Endothelial cell of umbilical vein (primary cell): ENCODE data around the gene KCNMA1.

Experiments used
- CTCF ChIP-seq, 2 donors: IDR thresholded peaks; 1 replicate in 1 of 2; 2 replicates in 1 of 2; pipeline ENCODE4 v1.5.1; 2011; ENCODE audit warnings: low read length in 2 of 2, mild to moderate bottlenecking in 2 of 2, moderate library complexity in 2 of 2, control low read depth in 1 of 2, inconsistent platforms in 1 of 2, low read depth in 1 of 2; ENCODE audit not compliant: insufficient read depth in 1 of 2; ENCODE audit errors: extremely low read depth in 1 of 2
- EZH2 ChIP-seq: IDR thresholded peaks from 2 replicates; pipeline ENCODE4 v1.6.1; 2012; ENCODE audit warnings: borderline replicate concordance, low read depth, mild to moderate bottlenecking, moderate library complexity, low read length, inconsistent platforms; ENCODE audit not compliant: severe bottlenecking
- FOS ChIP-seq: IDR thresholded peaks from 2 replicates; pipeline ENCODE4 v1.6.1; 2011; ENCODE audit warnings: mild to moderate bottlenecking, low read length, moderate library complexity, borderline replicate concordance; ENCODE audit not compliant: insufficient read depth
- GATA2 ChIP-seq: IDR thresholded peaks from 2 replicates; pipeline ENCODE4 v1.7.0; 2011; ENCODE audit warnings: low read depth, mild to moderate bottlenecking, moderate library complexity, mixed read lengths, low read length; ENCODE audit not compliant: insufficient read length, insufficient read depth
- JUN ChIP-seq: IDR thresholded peaks from 2 replicates; pipeline ENCODE4 v1.6.1; 2011; ENCODE audit warnings: borderline replicate concordance, low read depth; ENCODE audit not compliant: insufficient read length, insufficient read depth
- MAX ChIP-seq: IDR thresholded peaks from 2 replicates; pipeline ENCODE4 v1.6.1; 2011; ENCODE audit not compliant: insufficient read depth, insufficient read length
- MYC ChIP-seq: IDR thresholded peaks from one replicate; pipeline ENCODE4 v1.6.1; 2011; ENCODE audit warnings: mild to moderate bottlenecking, low read depth, low read length
- POLR2A ChIP-seq: IDR thresholded peaks from 2 replicates; pipeline ENCODE4 v1.6.1; 2012; ENCODE audit warnings: low read depth, mild to moderate bottlenecking, control low read depth, low read length
- POLR2AphosphoS5 ChIP-seq: IDR thresholded peaks from 2 replicates; pipeline ENCODE4 v1.6.1; 2012; ENCODE audit warnings: low read depth, mild to moderate bottlenecking, control low read depth, low read length, moderate library complexity; ENCODE audit not compliant: insufficient read depth

GRCh38 chr10:77214799-77215198 is 422.8 kb downstream of the KCNMA1 start:
- TF ChIP-seq CTCF (IDR thresholded peaks at IDR 0.05; ENCODE audit: extremely low read depth in 1 of 2, insufficient read depth in 1 of 2, low read depth in 1 of 2, low read length in 2 of 2) (no peak), MAX (no peak), POLR2A (no peak), EZH2 (no peak), POLR2AphosphoS5 (no peak), MYC (no peak), JUN (no peak), FOS (no peak), GATA2 (no peak)
